Skeletal muscle satellite cell (primary cell): Measurements from ENCODE around the gene SPON2.
A peak's percentile ranks its signal among the peaks of the same experiment; 100 is the strongest.

Source experiments
- H3K27me3 ChIP-seq: 2 replicates; pipeline ENCODE4 v1.7.0; 2013; ENCODE audit warnings: low read length; ENCODE audit not compliant: control insufficient read depth, insufficient read depth
- H3K36me3 ChIP-seq: 2 replicates; pipeline ENCODE4 v1.7.0; 2013; ENCODE audit warnings: mild to moderate bottlenecking, control low read depth, low read length; ENCODE audit not compliant: insufficient read depth
- H3K4me1 ChIP-seq: 2 replicates; pipeline ENCODE4 v1.7.0; 2013; ENCODE audit warnings: low read length; ENCODE audit not compliant: control insufficient read depth, insufficient read depth
- H3K4me2 ChIP-seq: 2 replicates; pipeline ENCODE4 v1.7.0; 2013; ENCODE audit warnings: mild to moderate bottlenecking, low read length
- H3K4me3 ChIP-seq: 2 replicates; pipeline ENCODE4 v1.7.0; 2013; ENCODE audit warnings: low read length
- H3K9ac ChIP-seq: 2 replicates; pipeline ENCODE4 v1.7.0; 2013; ENCODE audit warnings: mild to moderate bottlenecking, low read depth, low read length, moderate library complexity
- H3K9me3 ChIP-seq: replicated peaks from 2 replicates; pipeline ENCODE4 v1.7.0; 2013; ENCODE audit warnings: mild to moderate bottlenecking, control low read depth, low read length

SPON2 gene

GRCh38 chr4:1207157-1207470 lies 34.7 kb upstream of the SPON2 start:
- Histone ChIP-seq H3K9me3 (no peaks in the 10 kb centered on the region), H3K4me2 (no peak overlapping the region), H3K27me3 (no peaks in the 10 kb centered on the region), H3K36me3 (peaks cover 18% of the 10 kb centered on the region), H3K9ac (no peak overlapping the region), H3K4me1 (peaks cover 61% of the 10 kb centered on the region), H3K4me3 (no peak overlapping the region)

DNA sequence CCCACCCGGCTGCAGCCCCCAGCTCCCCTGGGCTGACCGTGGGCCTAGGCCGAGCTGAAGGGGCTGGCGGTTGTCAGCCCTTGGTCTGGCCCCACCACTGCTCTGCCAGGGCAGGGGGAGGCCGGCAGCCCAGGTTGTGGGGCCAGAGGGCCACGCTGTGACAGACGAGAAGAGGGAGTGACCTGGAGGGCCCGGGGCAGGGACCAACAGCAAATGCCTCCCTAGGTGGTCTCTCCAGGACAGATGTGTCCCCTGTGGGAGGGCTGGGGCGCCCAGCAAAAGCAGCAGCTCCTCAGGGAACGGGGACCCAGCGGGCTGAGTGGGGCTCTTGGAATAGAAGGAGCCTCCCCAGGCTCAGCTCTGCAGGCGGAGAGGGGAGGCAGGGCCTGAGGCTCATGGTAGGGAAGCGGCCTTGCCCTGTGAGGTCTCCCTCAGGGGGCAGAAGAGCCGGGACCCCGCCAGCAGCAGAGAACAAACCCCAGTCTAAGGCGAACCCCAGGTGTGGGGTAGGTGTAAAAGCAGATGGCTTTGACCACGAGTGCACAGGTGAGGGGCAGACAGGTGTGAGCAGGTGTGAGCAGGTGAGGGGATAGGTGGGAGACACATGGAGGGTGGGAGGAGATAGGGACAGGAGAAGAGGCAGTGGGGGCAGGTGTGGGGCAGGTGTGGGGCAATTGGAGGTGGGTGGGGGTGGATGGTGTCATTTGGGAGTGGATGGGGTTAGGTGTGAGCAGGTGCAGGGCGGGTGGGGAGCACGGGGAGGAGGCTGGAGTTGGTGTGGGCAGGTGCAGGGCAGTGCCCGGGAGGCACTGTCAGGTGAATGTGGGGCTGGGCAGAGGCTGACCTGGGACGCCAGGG lies 34.1 kb upstream of the SPON2 start:
- peaks cover 64% of the 10 kb centered on the region for H3K4me1 ChIP-seq
- H3K9me3 ChIP-seq, result no peaks in the 10 kb centered on the region
- H3K27me3 ChIP-seq, result no peaks in the 10 kb centered on the region
- H3K4me2 ChIP-seq, result no peak overlapping the region
- no peak overlapping the region for H3K4me3 ChIP-seq
- no peak overlapping the region for H3K9ac ChIP-seq
- H3K36me3 ChIP-seq, result peaks cover 13% of the 10 kb centered on the region

DNA sequence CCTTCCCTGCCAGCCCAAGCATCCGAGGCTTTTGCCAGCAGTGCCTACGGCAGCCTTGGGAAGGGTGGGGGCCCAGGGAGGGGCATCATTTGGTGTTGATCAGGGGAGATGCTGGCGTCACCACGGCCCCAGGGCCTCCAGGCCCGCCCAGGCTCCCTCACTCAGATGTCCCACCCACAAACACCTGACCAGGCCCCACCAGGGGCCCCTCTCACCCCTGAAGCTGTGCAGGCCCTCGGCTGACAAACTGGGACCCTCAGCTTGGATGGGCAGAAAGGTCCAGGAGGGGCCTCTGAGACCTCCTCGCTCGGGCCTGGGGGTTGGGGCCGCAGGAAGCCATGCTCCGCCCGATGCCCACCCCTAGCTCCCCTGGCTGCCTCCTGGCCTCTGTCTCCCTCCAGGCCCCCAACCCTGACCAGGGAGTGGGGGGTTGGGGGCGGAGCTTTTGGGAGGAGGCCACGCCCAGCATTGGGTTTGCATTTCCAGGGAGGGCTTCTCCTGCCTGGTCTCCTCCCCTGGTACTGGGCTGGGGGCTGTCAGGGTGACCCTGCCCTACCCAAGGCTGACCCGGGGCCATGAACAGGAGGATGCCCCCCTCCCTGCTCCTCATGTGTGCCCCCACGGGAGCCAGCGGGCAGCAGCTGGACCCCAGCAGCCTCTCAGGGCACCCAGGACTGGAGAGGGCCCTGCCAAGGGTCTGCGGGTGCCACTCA lies 33.4 kb upstream of the SPON2 start:
- Histone ChIP-seq H3K36me3 (peaks cover 6% of the 10 kb centered on the region), H3K27me3 (no peaks in the 10 kb centered on the region), H3K9me3 (no peaks in the 10 kb centered on the region), H3K4me3 (no peak overlapping the region), H3K4me2 (no peak overlapping the region), H3K4me1 (peaks cover 67% of the 10 kb centered on the region), H3K9ac (no peak overlapping the region)

- H3K4me3 ChIP-seq, result no peak overlapping the region
- no peaks in the 10 kb centered on the region for H3K9me3 ChIP-seq
- H3K4me2 ChIP-seq, result peak overlapping the region; percentile 59
- peak overlapping the region; percentile 23 for H3K9ac ChIP-seq
- no peaks in the 10 kb centered on the region for H3K36me3 ChIP-seq
- H3K27me3 ChIP-seq, result no peaks in the 10 kb centered on the region
- peaks cover 67% of the 10 kb centered on the region for H3K4me1 ChIP-seq
These were observed 32.6 kb upstream of the SPON2 start for GRCh38 chr4:1204828-1205585.

- Histone ChIP-seq H3K9me3 (no peaks in the 10 kb centered on the region), H3K4me2 (peak overlapping the region; percentile 59), H3K4me3 (no peak overlapping the region), H3K4me1 (peaks cover 64% of the 10 kb centered on the region), H3K36me3 (no peaks in the 10 kb centered on the region), H3K9ac (no peak overlapping the region), H3K27me3 (no peaks in the 10 kb centered on the region)
These were observed 32.0 kb upstream of the SPON2 start for GRCh38 chr4:1204286-1204827.

DNA sequence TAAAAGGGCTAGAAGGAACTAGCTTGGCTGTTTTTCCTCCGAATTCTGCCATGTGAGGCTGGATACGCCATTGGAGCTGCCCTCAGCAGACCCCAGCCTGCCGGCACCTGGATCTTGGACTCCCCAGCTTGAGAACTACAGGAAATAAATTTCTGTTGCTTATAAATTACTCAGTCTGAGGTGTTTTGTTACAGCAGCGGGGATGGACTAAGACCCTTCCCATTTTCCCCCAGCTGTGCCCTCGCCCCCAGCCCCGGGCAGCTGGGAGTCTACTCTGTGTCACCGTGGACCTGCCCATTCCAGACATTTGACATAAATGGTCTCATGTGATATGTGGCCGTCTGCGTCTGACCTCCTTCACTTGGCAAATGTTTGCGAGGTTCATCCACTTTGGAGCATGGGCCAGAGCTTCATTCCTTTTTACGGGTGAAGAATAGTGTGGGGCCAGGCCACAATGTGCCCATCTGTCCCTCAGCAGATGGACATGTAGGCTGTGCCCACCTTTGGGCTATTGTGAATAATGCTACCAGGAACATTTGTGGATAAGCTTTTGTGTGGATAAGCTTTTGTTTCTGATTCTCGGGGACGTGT lies 30.7 kb upstream of the SPON2 start:
- H3K36me3 ChIP-seq, result no peaks in the 10 kb centered on the region
- H3K27me3 ChIP-seq, result no peaks in the 10 kb centered on the region
- H3K4me1 ChIP-seq, result peaks cover 57% of the 10 kb centered on the region

DNA sequence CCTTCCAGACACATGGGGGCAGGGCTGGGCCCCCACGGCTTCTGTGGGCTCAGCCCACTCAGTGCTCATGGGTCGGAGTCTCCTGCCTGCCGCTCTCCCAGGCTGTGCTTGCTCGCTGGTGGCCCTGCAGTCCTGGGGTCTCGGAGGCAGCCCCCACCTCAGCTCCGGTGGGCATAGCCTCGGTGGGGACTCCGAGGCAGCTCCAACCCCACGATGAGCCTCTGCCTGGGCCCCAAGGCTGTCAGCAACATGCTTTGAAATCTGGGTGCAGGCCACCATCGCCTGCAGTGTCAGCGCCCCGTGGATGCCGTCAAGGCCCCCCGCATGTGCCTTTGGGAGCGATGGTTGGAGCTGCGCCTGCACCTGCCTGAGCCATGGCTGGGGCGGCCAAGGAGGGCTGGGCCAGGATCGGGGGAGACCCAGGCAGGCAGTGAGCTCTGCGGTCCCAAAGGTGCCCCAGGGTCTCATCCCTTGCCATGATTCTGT lies 30.2 kb upstream of the SPON2 start:
- H3K4me2 ChIP-seq, result no peak overlapping the region
- no peaks in the 10 kb centered on the region for H3K27me3 ChIP-seq
- H3K4me3 ChIP-seq, result no peak overlapping the region
- H3K9me3 ChIP-seq, result no peaks in the 10 kb centered on the region
- peaks cover 57% of the 10 kb centered on the region for H3K4me1 ChIP-seq
- no peak overlapping the region for H3K9ac ChIP-seq
- no peaks in the 10 kb centered on the region for H3K36me3 ChIP-seq

More for the DNA sequence above, 30.7 kb upstream of the SPON2 start:
- no peak overlapping the region for H3K4me2 ChIP-seq
- H3K9me3 ChIP-seq, result no peaks in the 10 kb centered on the region
- no peak overlapping the region for H3K4me3 ChIP-seq
- H3K9ac ChIP-seq, result no peak overlapping the region

DNA sequence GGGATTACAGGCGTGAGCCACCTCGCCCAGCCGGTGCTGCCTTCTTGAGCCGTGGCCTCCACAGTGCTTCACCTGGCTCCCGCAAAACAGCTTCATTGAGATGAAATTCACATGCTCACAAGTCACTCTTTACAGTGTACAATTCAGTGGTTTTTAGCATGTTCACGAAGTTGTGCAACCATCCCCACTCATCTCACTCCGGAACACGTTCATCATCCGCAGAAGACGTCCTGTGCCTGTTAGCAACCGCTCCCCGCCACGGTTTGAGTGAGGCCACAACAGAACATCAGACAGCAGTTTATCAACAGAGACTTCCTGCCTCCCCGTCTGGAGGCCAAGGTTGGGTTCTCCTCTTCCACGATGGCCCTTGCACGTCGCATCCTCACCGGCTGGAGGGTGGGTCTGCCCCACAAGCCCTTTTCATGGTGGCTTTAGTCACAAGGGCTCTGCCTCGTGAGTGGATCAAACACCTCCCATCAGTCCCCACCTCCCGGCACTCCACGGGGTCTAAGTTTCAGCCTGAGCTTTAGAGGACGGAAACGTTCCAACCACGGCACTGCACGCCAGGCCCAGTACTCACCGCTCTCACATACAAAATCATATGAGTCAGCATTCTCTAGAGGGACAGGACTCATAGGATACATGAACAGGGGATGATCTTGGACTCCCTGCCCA lies 29.6 kb upstream of the SPON2 start:
- Histone ChIP-seq H3K4me3 (peak overlapping the region; percentile 10), H3K9me3 (no peaks in the 10 kb centered on the region), H3K4me1 (peaks cover 56% of the 10 kb centered on the region), H3K9ac (no peak overlapping the region), H3K36me3 (no peaks in the 10 kb centered on the region), H3K27me3 (no peaks in the 10 kb centered on the region), H3K4me2 (peak overlapping the region; percentile 31)

DNA sequence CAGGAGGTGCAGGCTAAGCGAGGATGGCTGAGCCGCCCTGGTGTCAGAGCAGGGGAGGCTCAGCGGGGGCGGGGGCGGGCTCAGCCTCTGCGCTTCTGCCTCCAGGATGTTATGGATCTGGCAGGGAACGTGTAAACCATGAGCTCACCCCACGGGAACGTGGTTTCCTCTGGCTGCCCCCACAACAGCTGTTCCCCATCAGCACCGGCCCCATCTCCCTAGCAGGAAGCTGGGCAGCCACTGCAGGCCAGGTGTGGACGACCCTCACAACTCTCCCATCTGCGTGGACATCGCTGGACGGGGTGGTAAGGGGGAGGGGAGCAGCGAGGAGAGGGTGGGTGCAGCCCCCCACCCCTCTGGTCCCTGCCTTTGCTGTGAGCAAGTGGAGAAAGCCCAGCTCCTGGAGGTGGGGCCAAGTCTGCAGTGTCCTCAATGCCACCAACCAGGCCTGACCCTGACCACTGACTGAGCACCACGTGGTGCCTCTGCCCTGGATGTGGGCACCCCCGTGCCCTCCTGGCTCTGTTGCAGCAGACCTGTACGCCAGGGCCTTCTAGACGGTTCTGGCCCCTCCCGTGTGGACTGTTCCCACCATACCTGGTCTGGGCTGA lies 28.1 kb upstream of the SPON2 start:
- Histone ChIP-seq H3K9ac (peak overlapping the region; percentile 33), H3K4me2 (peak overlapping the region; percentile 69), H3K4me3 (peak overlapping the region; percentile 44), H3K27me3 (no peaks in the 10 kb centered on the region), H3K4me1 (peaks cover 56% of the 10 kb centered on the region), H3K9me3 (no peaks in the 10 kb centered on the region), H3K36me3 (no peaks in the 10 kb centered on the region)

DNA sequence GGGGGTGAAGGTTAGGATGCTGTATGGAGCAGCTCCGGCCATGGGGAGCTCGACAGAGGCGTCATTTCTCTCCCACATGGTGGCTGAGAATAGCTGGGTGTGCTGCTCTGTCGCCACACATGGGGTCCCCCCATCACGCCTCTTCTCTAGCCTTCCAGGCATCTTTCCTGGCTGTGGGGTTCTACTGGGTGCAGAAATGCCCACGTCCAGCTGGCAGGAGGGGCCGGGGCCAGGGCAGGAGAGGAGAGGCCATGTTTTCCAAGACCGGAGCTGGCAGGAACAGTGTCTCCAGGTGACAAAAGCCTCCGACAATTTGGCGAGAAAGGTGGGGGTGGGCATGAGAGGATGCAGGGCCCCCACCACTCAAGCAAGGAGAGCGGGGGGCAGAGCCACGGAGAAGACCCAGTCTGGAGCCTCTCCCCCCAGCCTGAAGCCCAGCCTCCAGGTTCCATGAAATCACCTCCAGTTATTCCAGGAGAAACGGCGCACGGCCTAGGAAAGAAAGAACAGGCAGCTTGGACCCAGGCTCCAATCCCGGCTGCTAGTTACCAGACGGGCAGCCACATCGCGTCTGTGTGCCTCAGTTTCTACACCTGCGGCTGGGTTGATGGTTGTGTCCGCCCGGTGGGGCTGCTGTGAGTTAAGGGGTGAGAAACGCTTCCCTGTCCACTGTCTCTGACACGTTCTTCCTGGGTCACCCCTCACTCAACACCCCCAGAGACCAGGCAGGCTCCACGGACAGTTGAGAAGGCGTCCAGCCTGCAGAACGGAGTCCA lies 27.4 kb upstream of the SPON2 start:
- peaks cover 55% of the 10 kb centered on the region for H3K4me1 ChIP-seq
- no peak overlapping the region for H3K9ac ChIP-seq
- H3K27me3 ChIP-seq, result no peaks in the 10 kb centered on the region

More for the DNA sequence above, 27.4 kb upstream of the SPON2 start:
- peak overlapping the region; percentile 69 for H3K4me2 ChIP-seq
- H3K9me3 ChIP-seq, result no peaks in the 10 kb centered on the region
- no peaks in the 10 kb centered on the region for H3K36me3 ChIP-seq
- H3K4me3 ChIP-seq, result no peak overlapping the region
